Measurements from ENCODE around the gene SH3GLB2. TPM values are rescaled to one million over a fixed set of nuclear protein-coding genes. Genes with fewer than 3 reads are reported as not detected.

The SH3GLB2 gene
- total and polyA plus RNA-seq, 4 donors, result 5.0 to 26.9 (median 18.3) TPM

- Histone ChIP-seq H3K9me3 (ENCODE audit: control insufficient read depth in 4 of 4, low read length in 3 of 4) (no peaks in the 10 kb centered on the region), H3K27ac (ENCODE audit: low read depth in 1 of 2, low read length in 2 of 2) (no peak overlapping the region), H3K9ac (ENCODE audit: low read depth in 1 of 2, low read length in 2 of 2) (no peak overlapping the region), H3K4me1 (ENCODE audit: control insufficient read depth in 4 of 4, insufficient read depth in 4 of 4, low read length in 3 of 4) (peaks cover 0 to 13% (median 8%) of the 10 kb centered on the region in 4 donors), H3K27me3 (ENCODE audit: control insufficient read depth in 4 of 4, insufficient read depth in 4 of 4, low read length in 3 of 4) (no peaks in the 10 kb centered on the region), H3K36me3 (ENCODE audit: control insufficient read depth in 4 of 4, insufficient read depth in 3 of 4, low read depth in 1 of 4, low read length in 3 of 4) (peaks cover 0 to 4% (median 0%) of the 10 kb centered on the region in 4 donors), H3K4me3 (ENCODE audit: low read depth in 1 of 3, low read length in 3 of 3) (no peak overlapping the region)
- WGBS, result 90% methylated on average over 16 of the region's 16 CpGs
- no peak for DNase-seq (ENCODE audit: low spot score)
- TF ChIP-seq RAD21 (IDR thresholded peaks at IDR 0.05) (no peak), EGR1 (IDR thresholded peaks at IDR 0.05; ENCODE audit: low read depth in 2 of 2) (no peak), TAF1 (conservative IDR thresholded peaks at IDR 0.05) (no peak), JUND (IDR thresholded peaks at IDR 0.05) (no peak), REST (IDR thresholded peaks at IDR 0.05) (no peak), HNF4G (IDR thresholded peaks at IDR 0.05) (no peak), GABPA (IDR thresholded peaks at IDR 0.05 in 1 of 2, conservative IDR thresholded peaks at IDR 0.05 in 1 of 2) (no peak), SP1 (IDR thresholded peaks at IDR 0.05) (no peak), CTCF (IDR thresholded peaks at IDR 0.05; ENCODE audit: low read depth, low read length, missing input control) (no peak), ATF3 (IDR thresholded peaks at IDR 0.05) (no peak), FOXA1 (IDR thresholded peaks at IDR 0.05) (no peak), YY1 (IDR thresholded peaks at IDR 0.05) (no peak), FOXA2 (IDR thresholded peaks at IDR 0.05) (no peak), RXRA (IDR thresholded peaks at IDR 0.05) (no peak), ZBTB33 (IDR thresholded peaks at IDR 0.05) (no peak), HNF4A (conservative IDR thresholded peaks at IDR 0.05) (no peak), MAX (IDR thresholded peaks at IDR 0.05) (no peak)
Observed at GRCh38 chr9:129023036-129023907, 4.9 kb downstream of the SH3GLB2 start.

All from liver (tissue), 9 donors.